GM15510 (cell line): ENCODE measurements around the gene SETD1B.

ENCODE experiments used
- POLR2A ChIP-seq: IDR thresholded peaks from 3 replicates; pipeline ENCODE4 v1.6.1; 2011; ENCODE audit warnings: borderline replicate concordance; ENCODE audit not compliant: insufficient read length; ENCODE audit errors: extremely low read depth

Gene SETD1B

DNA sequence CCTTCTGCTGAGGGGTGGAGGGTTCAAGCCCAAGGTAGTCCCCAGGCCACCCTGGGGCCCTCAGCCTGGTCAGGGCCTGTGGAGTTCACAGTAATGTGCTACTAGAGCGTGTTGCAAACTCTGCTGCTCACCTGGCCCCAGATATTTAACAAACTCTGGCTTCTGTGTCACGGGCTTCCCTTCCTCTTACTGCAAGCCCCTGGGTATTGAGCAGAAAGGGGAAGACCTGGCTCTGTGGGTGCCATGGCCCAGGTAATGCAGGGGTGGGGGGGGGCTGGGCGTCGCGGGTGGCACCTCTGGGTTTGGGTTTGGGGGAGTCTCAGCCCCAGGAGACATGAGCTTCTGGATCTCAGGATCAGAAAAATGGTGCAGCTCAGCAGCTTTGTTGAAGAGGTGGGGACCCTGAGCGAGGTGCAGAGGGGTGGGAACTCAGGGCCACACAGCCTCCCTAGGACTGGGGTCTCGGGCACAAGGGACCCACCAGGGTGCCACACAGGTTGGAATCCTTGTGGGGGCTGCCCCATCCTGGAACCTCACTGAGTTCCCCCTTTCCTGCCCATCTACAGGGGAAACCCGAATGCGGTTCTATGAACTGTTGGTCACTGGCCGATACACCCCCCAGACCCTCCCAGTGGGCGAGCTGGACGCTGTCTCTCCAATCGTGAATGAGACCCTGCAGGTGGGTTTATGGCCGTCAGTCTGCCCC, 4.0 kb downstream of the SETD1B start:
- TF ChIP-seq POLR2A, result no peak

DNA sequence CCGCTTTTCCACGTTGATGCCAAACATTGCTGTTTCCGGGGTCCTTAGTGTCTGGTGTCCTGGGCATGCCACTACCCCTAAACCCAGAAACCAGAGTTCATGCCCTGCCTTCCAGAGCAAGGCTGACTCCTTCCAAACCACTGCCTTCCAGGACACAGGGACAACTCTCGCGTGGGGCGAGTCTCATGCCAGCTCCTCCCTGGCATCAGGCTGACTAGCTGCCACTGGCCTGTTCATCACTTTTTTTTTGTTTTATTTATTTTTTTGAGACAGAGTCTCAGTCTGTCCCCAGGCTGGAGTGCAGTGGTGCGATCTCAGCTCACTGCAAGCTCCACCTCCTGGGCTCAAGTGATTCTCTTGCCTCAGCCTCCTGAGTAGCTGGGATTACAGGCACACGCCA, 4.8 kb downstream of the SETD1B start:
- TF ChIP-seq POLR2A, result no peak

DNA sequence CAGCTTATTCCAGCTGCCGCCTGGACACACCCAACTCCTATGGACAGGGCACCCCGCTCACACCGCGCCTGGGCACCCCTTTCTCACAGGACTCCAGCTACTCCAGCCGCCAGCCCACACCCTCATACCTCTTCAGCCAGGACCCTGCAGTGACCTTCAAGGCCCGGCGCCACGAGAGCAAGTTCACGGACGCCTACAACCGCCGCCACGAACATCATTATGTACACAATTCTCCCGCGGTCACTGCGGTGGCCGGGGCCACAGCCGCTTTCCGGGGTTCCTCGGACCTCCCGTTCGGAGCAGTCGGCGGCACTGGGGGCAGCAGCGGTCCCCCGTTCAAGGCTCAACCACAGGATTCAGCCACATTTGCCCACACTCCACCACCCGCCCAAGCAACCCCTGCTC, 5.9 kb downstream of the SETD1B start:
- TF ChIP-seq POLR2A, result no peak

DNA sequence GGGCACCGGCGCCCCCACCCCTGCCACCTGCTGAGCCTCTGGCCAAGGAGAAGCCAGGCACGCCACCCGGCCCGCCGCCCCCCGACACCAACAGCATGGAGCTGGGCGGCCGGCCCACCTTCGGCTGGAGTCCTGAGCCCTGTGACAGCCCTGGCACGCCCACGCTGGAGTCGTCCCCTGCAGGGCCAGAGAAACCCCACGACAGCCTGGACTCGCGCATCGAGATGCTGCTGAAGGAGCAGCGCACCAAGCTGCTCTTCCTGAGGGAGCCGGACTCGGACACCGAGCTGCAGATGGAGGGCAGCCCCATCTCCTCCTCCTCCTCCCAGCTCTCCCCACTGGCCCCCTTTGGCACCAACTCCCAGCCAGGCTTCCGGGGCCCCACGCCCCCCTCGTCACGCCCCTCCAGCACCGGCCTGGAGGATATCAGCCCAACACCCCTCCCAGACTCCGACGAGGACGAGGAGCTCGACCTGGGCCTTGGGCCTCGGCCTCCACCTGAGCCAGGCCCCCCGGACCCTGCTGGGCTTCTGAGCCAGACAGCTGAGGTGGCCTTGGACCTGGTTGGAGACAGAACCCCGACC, 6.5 kb downstream of the SETD1B start:
- no peak for TF ChIP-seq POLR2A

DNA sequence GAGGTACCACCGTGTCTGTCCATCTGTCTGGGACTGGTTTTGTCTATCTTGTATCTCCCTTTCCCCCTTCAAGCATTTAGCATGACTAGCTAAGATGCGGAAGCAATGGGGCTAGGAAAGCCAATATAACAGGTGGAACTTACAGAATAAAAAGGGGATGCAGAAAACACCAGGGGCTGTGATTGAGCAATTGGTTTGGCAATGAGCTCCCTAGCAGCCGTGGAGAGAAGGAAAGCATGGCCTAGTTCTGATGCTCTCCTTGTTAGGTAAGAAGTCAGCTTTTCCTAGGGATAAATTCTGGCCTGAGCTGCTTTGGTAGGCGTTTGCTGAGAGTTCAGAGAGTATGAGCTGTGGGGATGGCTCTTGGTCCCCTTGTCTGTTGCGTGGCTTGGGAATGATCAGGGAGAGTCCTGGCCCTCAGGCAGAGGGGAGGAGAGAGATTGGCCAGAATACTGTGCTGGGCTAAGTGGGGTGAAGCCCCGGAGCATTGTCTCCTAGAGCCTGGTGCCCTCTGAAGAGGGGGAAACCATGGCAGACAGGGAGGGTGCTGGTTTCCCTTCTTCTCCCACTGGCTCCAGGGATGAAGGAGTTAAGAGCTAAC, 7.1 kb downstream of the SETD1B start:
- no peak for TF ChIP-seq POLR2A

DNA sequence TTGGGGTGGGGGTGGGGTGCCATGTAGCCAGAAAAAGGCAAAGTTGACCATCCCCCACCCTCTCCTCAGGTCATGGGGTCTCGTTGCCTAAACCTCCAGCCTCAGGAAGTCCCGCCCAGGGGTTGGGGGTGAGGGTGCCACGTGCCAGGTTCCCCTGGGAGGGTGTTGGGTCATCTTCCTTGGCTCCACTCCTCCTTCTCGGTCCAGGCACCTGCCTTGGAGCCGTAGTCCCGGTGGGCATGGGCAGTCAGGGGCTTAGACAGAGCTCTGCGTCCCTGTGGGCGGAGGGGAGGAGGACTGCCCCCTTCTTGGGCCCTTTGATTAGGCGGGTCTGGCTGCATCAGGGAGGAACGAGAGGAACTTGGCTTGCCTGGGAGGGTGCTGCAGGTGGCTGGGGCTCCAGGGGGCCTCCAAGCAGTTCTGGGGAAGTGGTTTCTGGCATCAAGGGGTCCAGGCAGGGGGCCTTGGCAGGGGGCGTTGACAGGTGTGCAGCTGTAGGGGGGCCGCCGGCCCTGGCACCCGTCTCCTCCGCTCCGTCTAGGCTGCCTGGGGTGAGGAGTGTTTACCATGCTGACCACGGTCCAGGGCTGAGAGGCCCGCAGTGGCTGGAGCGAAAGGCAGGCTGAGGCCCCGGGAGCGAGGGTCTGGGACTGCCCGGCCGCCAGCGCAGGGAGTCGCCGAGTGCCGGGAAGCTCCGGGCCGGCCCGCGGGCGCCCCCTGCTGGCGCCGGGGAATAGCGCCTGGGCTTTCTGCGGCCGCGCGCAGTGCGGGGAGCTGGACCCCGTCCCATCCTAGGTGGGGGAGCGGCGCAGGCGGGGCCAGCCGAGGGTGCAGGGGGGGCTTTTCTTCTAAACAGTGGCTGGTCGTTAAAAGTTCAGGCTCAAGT, 7.9 kb downstream of the SETD1B start:
- no peak for TF ChIP-seq POLR2A

DNA sequence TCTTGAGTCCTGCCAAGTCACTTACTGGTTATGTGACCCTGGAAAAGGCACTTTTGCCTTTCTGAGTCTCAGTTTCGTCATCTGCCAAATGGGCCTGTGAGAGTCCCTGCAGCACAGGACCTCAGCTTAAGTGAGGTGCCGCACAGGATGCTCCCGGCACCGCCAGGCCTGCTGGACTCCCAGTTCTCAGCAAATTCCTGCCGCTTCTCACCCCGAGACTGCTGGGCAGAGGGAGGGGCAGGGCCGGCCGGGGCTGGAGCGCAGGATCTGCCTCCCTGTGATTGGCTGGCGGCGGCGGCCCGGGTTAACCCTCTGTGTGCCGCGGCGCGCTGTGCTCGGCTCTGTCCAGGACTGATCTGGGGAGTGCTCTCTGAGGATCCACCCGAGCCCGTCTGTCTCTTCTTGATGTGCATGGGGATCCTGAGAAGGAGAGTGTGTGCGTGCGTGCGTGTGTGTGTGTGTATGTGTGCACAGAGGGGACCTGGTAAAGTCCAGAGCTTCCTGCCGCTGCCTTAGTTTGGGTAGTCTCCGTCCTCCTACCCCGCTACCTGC, 8.6 kb downstream of the SETD1B start:
- TF ChIP-seq POLR2A, result no peak

DNA sequence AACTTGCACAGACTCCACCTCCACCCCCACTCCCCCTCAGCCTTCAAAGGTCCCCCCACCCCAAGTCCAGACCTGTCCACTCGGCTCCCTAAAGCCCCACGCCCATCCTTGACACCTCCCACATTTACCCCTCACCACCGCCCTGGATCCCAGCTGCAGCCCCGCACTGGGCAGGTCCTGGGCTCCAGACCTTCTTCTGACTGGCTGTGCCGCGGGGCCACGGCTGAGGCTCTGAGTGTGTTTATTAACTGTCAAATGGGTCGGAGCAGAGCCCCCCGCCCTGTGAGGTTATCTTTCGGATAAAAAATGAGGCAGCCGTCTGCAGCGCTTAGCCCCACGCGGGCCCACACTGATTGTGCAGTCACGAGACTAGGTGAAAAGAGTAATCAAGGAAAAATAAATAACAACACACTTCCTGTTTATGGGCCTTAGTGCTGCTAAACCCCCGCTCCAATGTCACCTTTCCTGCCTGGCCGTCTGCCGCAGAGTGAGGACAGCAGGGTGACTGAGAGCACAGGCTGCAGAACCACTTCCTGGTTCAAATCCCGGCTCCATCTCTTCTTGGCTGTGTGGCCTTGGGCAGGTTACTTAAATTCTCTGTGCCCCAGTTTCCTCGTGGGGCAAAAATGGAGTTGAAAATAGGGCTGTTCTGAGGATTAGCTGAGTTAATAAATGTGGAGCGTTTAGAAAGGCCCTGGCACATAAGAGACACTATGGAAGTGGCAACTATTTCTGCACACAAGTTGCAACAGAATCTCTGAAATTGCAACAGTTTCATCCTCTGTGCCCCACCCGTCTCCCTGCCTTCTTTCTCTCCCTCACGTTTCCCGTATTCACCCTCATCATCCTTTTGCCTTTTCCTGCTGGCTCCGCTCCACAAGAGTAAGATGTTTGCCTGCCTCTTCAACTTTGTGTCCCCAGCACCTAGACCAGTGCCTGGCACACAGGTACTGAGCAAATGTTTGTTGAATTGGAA, 9.4 kb downstream of the SETD1B start:
- TF ChIP-seq POLR2A, result no peak

DNA sequence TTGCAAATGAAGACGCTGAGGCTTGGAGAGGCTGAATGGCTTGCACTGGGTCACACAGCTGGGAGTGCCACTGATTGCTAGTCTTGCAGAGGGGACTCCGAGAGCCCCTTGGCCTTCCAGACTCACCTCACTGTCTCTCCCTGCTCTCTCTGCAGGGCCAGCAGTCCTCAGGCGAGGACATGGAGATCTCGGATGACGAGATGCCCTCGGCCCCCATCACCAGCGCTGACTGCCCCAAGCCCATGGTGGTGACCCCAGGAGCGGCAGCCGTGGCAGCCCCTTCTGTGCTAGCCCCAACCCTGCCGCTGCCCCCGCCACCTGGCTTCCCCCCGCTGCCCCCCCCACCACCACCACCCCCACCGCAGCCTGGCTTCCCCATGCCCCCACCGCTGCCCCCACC, 10.1 kb downstream of the SETD1B start:
- no peak for TF ChIP-seq POLR2A

DNA sequence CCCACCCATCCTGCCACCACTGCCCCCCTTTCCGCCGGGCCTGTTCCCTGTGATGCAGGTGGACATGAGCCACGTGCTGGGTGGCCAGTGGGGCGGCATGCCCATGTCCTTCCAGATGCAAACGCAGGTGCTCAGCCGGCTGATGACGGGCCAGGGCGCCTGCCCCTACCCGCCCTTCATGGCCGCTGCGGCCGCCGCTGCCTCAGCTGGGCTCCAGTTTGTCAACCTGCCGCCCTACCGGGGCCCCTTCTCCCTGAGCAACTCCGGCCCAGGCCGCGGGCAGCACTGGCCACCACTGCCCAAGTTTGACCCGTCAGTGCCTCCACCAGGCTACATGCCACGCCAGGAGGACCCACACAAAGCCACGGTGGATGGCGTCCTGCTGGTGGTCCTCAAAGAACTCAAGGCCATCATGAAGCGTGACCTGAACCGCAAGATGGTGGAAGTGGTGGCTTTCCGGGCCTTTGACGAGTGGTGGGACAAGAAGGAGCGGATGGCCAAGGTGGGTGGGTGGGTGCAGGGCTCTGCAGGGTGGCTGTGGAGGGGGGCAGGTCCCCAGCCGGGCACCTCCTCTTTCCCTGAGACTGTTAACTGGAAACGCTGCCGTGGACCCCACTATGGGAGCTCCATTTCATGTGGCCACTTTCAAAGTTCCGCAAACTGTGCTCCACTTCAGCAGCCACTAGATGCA, 10.8 kb downstream of the SETD1B start:
- no peak for TF ChIP-seq POLR2A

DNA sequence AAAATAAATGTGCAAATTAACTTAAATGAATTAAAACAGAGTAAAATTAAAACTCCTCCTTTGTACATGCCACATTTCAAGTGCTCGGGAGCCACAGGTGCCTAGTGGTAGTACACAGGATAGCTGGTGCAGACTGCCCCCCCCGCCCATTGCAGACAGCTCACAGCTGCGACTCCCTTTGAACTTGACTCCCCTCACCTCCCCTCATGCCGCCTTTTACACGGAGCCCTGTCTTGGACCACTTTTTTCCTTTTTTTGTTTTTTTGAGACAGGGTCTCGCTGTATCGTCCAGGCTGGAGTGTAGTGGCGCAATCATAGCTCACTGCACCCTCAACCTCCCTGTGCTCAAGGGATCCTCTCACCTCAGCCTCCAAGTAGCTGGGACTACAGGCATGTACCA, 11.5 kb downstream of the SETD1B start:
- no peak for TF ChIP-seq POLR2A

DNA sequence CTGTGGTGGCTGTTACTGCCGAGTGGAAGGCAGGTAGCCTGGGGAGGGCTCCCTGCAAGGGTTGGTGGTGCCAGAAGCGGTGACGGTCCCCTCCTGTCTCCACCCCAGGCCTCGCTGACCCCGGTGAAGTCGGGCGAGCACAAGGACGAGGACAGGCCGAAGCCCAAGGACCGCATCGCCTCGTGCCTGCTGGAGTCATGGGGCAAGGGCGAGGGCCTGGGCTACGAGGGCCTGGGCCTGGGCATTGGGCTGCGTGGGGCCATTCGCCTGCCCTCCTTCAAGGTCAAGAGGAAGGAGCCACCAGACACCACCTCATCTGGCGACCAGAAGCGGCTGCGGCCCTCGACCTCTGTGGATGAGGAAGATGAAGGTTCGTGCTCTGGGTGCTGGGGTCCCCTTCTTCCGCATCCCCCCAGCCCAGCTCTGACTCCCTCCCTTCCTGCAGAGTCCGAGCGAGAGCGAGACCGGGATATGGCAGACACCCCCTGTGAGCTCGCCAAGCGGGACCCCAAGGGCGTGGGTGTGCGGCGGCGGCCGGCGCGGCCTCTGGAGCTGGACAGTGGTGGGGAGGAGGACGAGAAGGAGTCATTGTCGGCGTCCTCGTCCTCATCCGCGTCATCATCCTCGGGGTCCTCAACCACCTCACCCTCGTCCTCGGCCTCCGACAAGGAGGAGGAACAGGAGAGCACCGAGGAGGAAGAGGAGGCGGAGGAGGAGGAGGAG, 13.3 kb downstream of the SETD1B start:
- TF ChIP-seq POLR2A, result no peak

DNA sequence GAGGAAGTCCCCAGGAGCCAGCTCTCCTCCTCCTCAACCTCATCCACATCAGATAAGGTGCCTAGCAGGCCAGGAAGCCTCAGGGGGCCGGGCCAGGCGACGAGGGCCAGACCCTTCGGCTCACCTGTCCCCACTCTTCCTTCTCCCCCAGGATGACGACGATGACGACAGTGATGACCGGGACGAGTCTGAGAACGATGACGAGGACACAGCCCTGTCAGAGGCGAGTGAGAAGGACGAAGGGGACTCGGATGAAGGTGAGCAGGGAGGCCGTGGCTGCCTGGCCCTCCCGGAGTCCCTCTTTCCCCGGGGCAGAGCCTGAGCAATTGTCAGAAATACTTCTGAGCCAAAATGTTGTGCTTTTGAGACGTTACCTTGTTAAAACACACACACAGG, 13.8 kb downstream of the SETD1B start:
- no peak for TF ChIP-seq POLR2A

DNA sequence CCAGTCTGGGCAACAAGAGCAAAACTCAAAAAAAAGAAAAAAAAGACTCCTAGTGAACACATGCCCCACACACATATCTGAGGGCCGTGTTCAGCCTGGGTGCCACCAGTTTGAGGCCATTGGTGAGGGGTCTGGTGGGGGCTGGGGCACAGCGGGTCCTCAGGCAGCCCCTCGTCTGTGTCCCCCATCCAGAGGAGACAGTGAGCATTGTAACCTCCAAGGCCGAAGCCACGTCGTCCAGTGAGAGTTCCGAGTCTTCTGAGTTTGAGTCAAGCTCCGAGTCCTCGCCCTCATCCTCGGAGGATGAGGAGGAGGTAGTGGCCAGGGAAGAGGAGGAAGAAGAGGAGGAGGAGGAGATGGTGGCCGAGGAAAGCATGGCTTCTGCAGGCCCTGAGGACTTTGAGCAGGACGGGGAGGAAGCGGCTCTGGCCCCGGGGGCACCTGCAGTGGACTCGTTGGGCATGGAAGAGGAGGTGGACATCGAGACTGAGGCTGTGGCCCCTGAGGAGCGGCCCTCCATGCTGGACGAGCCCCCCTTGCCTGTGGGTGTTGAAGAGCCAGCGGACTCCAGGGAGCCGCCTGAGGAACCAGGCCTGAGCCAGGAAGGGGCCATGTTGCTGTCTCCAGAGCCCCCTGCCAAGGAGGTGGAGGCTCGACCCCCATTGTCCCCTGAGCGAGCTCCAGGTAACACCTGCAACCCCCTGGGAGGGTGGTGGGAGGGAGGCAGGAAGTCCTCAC, 15.6 kb downstream of the SETD1B start:
- TF ChIP-seq POLR2A, result no peak
